HepG2 (cell line): ENCODE results near the gene NADK2. TPM values are rescaled to one million over a fixed set of nuclear protein-coding genes. Genes with fewer than 3 reads are reported as not detected.

Experiments used
- ARID3A ChIP-seq: IDR thresholded peaks from 2 replicates; pipeline ENCODE4 v1.6.1; 2012; ENCODE audit warnings: low read depth, low read length, improper control_type of control experiment
- ARID5B ChIP-seq: IDR thresholded peaks from 2 replicates; pipeline ENCODE4 v1.4.0; 2020; ENCODE audit warnings: mild to moderate bottlenecking, missing genetic modification reagents
- ATF5 ChIP-seq: sonication (generic); formaldehyde crosslinking; IDR thresholded peaks from 2 replicates; pipeline ENCODE4 v1.4.0; 2020; ENCODE audit warnings: mild to moderate bottlenecking, low read depth, missing genetic modification reagents
- ELF1 ChIP-seq: sonication (generic); formaldehyde crosslinking; IDR thresholded peaks from 2 replicates; pipeline ENCODE4 v1.4.0; 2020; ENCODE audit warnings: missing genetic modification reagents
- ETV6 ChIP-seq: sonication (generic); formaldehyde crosslinking; conservative IDR thresholded peaks from 2 replicates; pipeline ENCODE4 v1.4.0; 2020; ENCODE audit warnings: missing genetic modification reagents
- KMT2B ChIP-seq: IDR thresholded peaks from 2 replicates; pipeline ENCODE4 v1.6.1; 2016; ENCODE audit warnings: missing genetic modification reagents, missing compliant biosample characterization
- MTA1 ChIP-seq: sonication (generic); formaldehyde crosslinking; IDR thresholded peaks from 2 replicates; pipeline ENCODE4 v1.4.0; 2020; ENCODE audit warnings: missing genetic modification reagents, mild to moderate bottlenecking, borderline replicate concordance
- PPARG ChIP-seq: conservative IDR thresholded peaks from 2 replicates; pipeline ENCODE4 v1.6.1; 2016; ENCODE audit warnings: missing biosample characterization, missing genetic modification reagents
- RCOR2 ChIP-seq: IDR thresholded peaks from 2 replicates; pipeline ENCODE4 v1.6.1; 2016; ENCODE audit warnings: missing biosample characterization, missing genetic modification reagents
- ZBTB1 ChIP-seq: sonication (generic); formaldehyde crosslinking; IDR thresholded peaks from 2 replicates; pipeline ENCODE4 v1.4.0; 2020; ENCODE audit warnings: missing genetic modification reagents, borderline replicate concordance
- ZNF101 ChIP-seq: sonication (generic); formaldehyde crosslinking; IDR thresholded peaks from 2 replicates; pipeline ENCODE4 v1.4.0; 2020; ENCODE audit warnings: mild to moderate bottlenecking, low read depth, missing genetic modification reagents, borderline replicate concordance
- ZNF180 ChIP-seq: sonication (generic); formaldehyde crosslinking; IDR thresholded peaks from 2 replicates; pipeline ENCODE4 v1.4.0; 2020; ENCODE audit warnings: low read depth, missing genetic modification reagents, borderline replicate concordance
- ZNF501 ChIP-seq: sonication (generic); formaldehyde crosslinking; IDR thresholded peaks from 2 replicates; pipeline ENCODE4 v1.5.1; 2020; ENCODE audit warnings: mild to moderate bottlenecking, moderate library complexity, missing genetic modification reagents
- ZNF616 ChIP-seq: sonication (generic); formaldehyde crosslinking; IDR thresholded peaks from 2 replicates; pipeline ENCODE4 v1.5.0; 2020; ENCODE audit warnings: low read depth, mild to moderate bottlenecking, missing genetic modification reagents
- ZNF670 ChIP-seq: sonication (generic); formaldehyde crosslinking; IDR thresholded peaks from 2 replicates; pipeline ENCODE4 v1.8.0; 2022; ENCODE audit warnings: mild to moderate bottlenecking, missing genetic modification reagents, borderline replicate concordance
- ZNF747 ChIP-seq: sonication (generic); formaldehyde crosslinking; IDR thresholded peaks from 2 replicates; pipeline ENCODE4 v1.8.1; 2023; ENCODE audit warnings: missing genetic modification reagents, mild to moderate bottlenecking, borderline replicate concordance
- ZNF878 ChIP-seq: sonication (generic); formaldehyde crosslinking; IDR thresholded peaks from 2 replicates; pipeline ENCODE4 v1.8.1; 2023; ENCODE audit warnings: mild to moderate bottlenecking, missing genetic modification reagents, moderate library complexity
- ZSCAN5A ChIP-seq: sonication (generic); formaldehyde crosslinking; IDR thresholded peaks from 2 replicates; pipeline ENCODE4 v1.8.0; 2022; ENCODE audit warnings: mild to moderate bottlenecking, missing genetic modification reagents, borderline replicate concordance
- ZUFSP ChIP-seq: sonication (generic); formaldehyde crosslinking; IDR thresholded peaks from 2 replicates; pipeline ENCODE4 v1.9.0; 2021; ENCODE audit warnings: missing genetic modification reagents, mild to moderate bottlenecking, borderline replicate concordance
- polyA plus RNA-seq, 8 experiments: library from polyadenylated mRNA; depleted of rRNA in 3 of 8; stranded (reverse) in 7 of 8; unstranded in 1 of 8; fragments of >200 nt; fragmentation: Illumina TruSeq in 4 of 8; extraction: Trizol in 4 of 8; gene quantifications; 2 replicates each; pipeline versions ENCODE4 v1.2.1 to v1.2.3, GENCODE V29; 2011 to 2016; ENCODE audit warnings: low read depth in 4 of 8, missing spikeins in 1 of 8, mixed read lengths in 1 of 8; ENCODE audit not compliant: insufficient read depth in 1 of 8
- total RNA-seq, 5 experiments: library from RNA; depleted of rRNA; stranded (reverse); fragments of >200 nt; fragmentation: Illumina TruSeq; extraction: Trizol; gene quantifications; 2 replicates each; pipeline ENCODE4 v1.2.3, GENCODE V29; 2016; ENCODE audit warnings: low read depth in 1 of 5

Gene NADK2
- total and polyA plus RNA-seq, 2 of the 13 experiments (the other 11 are each of a cell fraction or from before 2014, with no cell fraction given) = 13.9 to 71.4 TPM

- TF ChIP-seq ZUFSP (CRISPR knock-in tag) = no peak
- TF ChIP-seq ZNF878 = 0 out of 2 replicates have a peak, but pooled peaks have one; percentile 6
- no peak for TF ChIP-seq ZNF616 (CRISPR knock-in tag)
- no peak for TF ChIP-seq RCOR2 (CRISPR knock-in tag)
- TF ChIP-seq ZNF670 = peak; percentile 49; the same call in 1 of the 2 replicates
- no peak for TF ChIP-seq ZNF101 (CRISPR knock-in tag)
- no peak for TF ChIP-seq ZSCAN5A (CRISPR knock-in tag)
- no peak for TF ChIP-seq ETV6 (CRISPR knock-in tag)
- TF ChIP-seq ZNF747 = no peak
- no peak for TF ChIP-seq ATF5
- TF ChIP-seq ELF1 (CRISPR knock-in tag) = no peak
- no peak for TF ChIP-seq ARID3A
- TF ChIP-seq ZNF501 (CRISPR knock-in tag) = no peak; the same call in 1 of the 2 replicates
- no peak for TF ChIP-seq ZBTB1
- 0 out of 2 replicates have a peak, but pooled peaks have one; percentile 11 for TF ChIP-seq ARID5B (CRISPR knock-in tag)
- TF ChIP-seq PPARG (CRISPR knock-in tag) = no peak
- no peak for TF ChIP-seq MTA1 (CRISPR knock-in tag)
- TF ChIP-seq KMT2B = no peak
- TF ChIP-seq ZNF180 (CRISPR knock-in tag) = no peak
Measured at GRCh38 chr5:36152324-36153297, 89.1 kb downstream of the NADK2 start (continued).
